Thymus (tissue), 11 donors: ENCODE results near the gene SEC14L5. TPM values are rescaled to one million over a fixed set of nuclear protein-coding genes. Genes with fewer than 3 reads are reported as not detected.
"Not testable (repeated sequence)": the region's sequence is repeated elsewhere in the genome, so short reads cannot be mapped to it uniquely, and the experiment has no call there.

Experiments used
- DNase-seq, 9 donors: peaks; one replicate each; pipeline ENCODE4 v3.0.0-alpha.2; 2013; ENCODE audit warnings: low spot score in 9 of 9, low read depth in 6 of 9, missing footprints in 1 of 9
- H3K27ac ChIP-seq, 2 donors: one replicate each; pipeline ENCODE4 v1.5.1; 2013; ENCODE audit warnings: control low read depth in 1 of 2, low read depth in 1 of 2, low read length in 1 of 2, mild to moderate bottlenecking in 1 of 2, moderate library complexity in 1 of 2
- H3K27me3 ChIP-seq, 2 donors: one replicate each; pipeline ENCODE4 v1.5.1; 2013; ENCODE audit warnings: low read length in 1 of 2; ENCODE audit not compliant: control insufficient read depth in 2 of 2, insufficient read depth in 1 of 2
- H3K36me3 ChIP-seq, 2 donors: one replicate each; pipeline ENCODE4 v1.5.1; 2013; ENCODE audit warnings: low read length in 1 of 2, mild to moderate bottlenecking in 1 of 2, moderate library complexity in 1 of 2; ENCODE audit not compliant: control insufficient read depth in 2 of 2, insufficient read depth in 2 of 2
- H3K4me1 ChIP-seq, 2 donors: one replicate each; pipeline ENCODE4 v1.5.1; 2013; ENCODE audit warnings: low read length in 2 of 2; ENCODE audit not compliant: control insufficient read depth in 2 of 2, insufficient read depth in 2 of 2
- H3K4me3 ChIP-seq, 2 donors: one replicate each; pipeline ENCODE4 v1.5.1; 2013; ENCODE audit warnings: low read length in 2 of 2, control low read depth in 1 of 2, mild to moderate bottlenecking in 1 of 2
- H3K9me3 ChIP-seq, 2 donors: one replicate each; pipeline ENCODE4 v1.5.1; 2013; ENCODE audit warnings: low read length in 1 of 2, mild to moderate bottlenecking in 1 of 2; ENCODE audit not compliant: control insufficient read depth in 2 of 2, insufficient read depth in 1 of 2
- WGBS: extraction: QIAGEN DNeasy Blood & Tissue Kit; methylation state at CpG from one replicate; pipeline ENCODE4 v1.1.7; 2013; 5-methylcytosine and 5-hydroxymethylcytosine counted together
- polyA plus RNA-seq: library from polyadenylated mRNA; stranded (reverse); fragments of 200-250 nt; gene quantifications from one replicate; pipeline ENCODE4 v1.2.3, GENCODE V29; 2013
- total RNA-seq: library from RNA; stranded (reverse); fragments of 120-200 nt; gene quantifications from one replicate; pipeline ENCODE4 v1.2.4, GENCODE V29; 2013
- donor health status: healthy.

The SEC14L5 gene
- total and polyA plus RNA-seq, 2 donors, result 0.14 to 0.24 TPM

DNA sequence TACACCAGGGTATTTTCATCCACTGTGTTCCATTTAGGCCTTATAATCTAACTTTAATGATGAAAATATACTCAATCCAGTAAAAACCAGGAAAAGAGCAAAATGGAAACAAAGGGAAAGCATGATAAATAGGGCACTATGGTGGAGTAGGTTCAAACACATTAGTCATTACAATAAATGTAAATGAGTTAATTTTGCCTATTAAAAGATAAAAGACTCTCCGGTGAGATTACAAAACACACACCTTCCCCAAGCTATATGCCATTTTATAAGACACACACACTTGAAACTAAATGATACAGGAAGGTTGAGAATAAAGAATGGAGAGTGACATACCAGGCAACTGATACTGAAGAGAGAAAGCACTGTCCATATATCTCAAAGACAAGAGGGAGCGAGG lies 31.2 kb upstream of the SEC14L5 start:
- H3K4me3 ChIP-seq, result no peak overlapping the region
- no peak overlapping the region for H3K27ac ChIP-seq
- H3K4me1 ChIP-seq, result no peaks in the 10 kb centered on the region
- peaks cover 0 to 3% of the 10 kb centered on the region in 2 donors for H3K9me3 ChIP-seq
- peaks cover 0 to 14% of the 10 kb centered on the region in 2 donors for H3K27me3 ChIP-seq
- no peaks in the 10 kb centered on the region for H3K36me3 ChIP-seq
- WGBS, result 95% methylated on average over 2 of the region's 2 CpGs
- no peak for DNase-seq

- Histone ChIP-seq H3K9me3 (peaks cover 0 to 3% of the 10 kb centered on the region in 2 donors), H3K27ac (no peak overlapping the region), H3K4me3 (no peak overlapping the region), H3K36me3 (no peaks in the 10 kb centered on the region), H3K27me3 (peaks cover 0 to 13% of the 10 kb centered on the region in 2 donors), H3K4me1 (no peaks in the 10 kb centered on the region)
- DNase-seq, result no peak
- WGBS, result 72% methylated on average over 2 of the region's 2 CpGs
Measured at GRCh38 chr16:4927661-4928060, 30.5 kb upstream of the SEC14L5 start.

GRCh38 chr16:4928227-4928626 lies 29.9 kb upstream of the SEC14L5 start:
- DNase-seq, result no peak
- H3K27me3 ChIP-seq, result peaks cover 0 to 15% of the 10 kb centered on the region in 2 donors
- 94% methylated on average over 6 of the region's 6 CpGs for WGBS
- H3K4me3 ChIP-seq, result no peak overlapping the region
- H3K9me3 ChIP-seq, result peaks cover 0 to 3% of the 10 kb centered on the region in 2 donors
- H3K36me3 ChIP-seq, result no peaks in the 10 kb centered on the region
- no peak overlapping the region for H3K27ac ChIP-seq
- no peaks in the 10 kb centered on the region for H3K4me1 ChIP-seq

GRCh38 chr16:4929619-4930018 lies 28.5 kb upstream of the SEC14L5 start:
- 97% methylated on average over 4 of the region's 4 CpGs for WGBS
- peaks cover 0 to 27% of the 10 kb centered on the region in 2 donors for H3K27me3 ChIP-seq
- DNase-seq, H3K4me1 ChIP-seq, H3K4me3 ChIP-seq, H3K27ac ChIP-seq, H3K9me3 ChIP-seq, H3K36me3 ChIP-seq: not testable (repeated sequence)

DNA sequence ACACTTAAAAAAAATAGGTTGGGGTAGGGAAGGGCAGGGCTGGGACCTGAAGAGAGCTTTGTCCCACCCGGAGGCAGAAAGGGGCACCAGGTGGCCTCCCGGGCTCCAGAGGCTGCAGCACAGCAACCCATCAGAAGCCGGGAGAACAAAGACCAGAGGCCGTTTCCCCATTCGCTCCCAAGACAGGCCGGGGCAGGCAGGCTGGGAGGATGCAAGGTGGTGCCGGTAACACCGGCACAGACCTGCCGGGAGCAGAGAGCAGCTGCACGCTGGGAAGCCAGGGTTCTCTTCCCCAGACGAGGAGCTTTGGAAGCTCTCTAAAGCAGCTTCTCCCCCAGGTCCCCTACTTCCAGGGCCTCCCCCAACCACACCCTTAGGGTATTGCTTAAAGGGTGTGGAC lies 26.7 kb upstream of the SEC14L5 start:
- WGBS, result 88% methylated on average over 11 of the region's 11 CpGs
- Histone ChIP-seq H3K9me3 (peaks cover 0 to 3% of the 10 kb centered on the region in 2 donors), H3K4me3 (no peak overlapping the region), H3K27ac (no peak overlapping the region), H3K36me3 (no peaks in the 10 kb centered on the region), H3K4me1 (peaks cover 2 to 3% of the 10 kb centered on the region in 2 donors), H3K27me3 (peaks cover 15 to 42% of the 10 kb centered on the region in 2 donors)
- DNase-seq, result no peak

GRCh38 chr16:4933433-4933832 lies 24.7 kb upstream of the SEC14L5 start:
- peaks cover 2 to 5% of the 10 kb centered on the region in 2 donors for H3K4me1 ChIP-seq
- no peak overlapping the region for H3K27ac ChIP-seq
- no peak overlapping the region for H3K4me3 ChIP-seq
- no peaks in the 10 kb centered on the region for H3K9me3 ChIP-seq
- no peaks in the 10 kb centered on the region for H3K36me3 ChIP-seq
- WGBS, result 92% methylated on average over 8 of the region's 8 CpGs
- no peak for DNase-seq
- peaks cover 35 to 62% of the 10 kb centered on the region in 2 donors for H3K27me3 ChIP-seq

DNA sequence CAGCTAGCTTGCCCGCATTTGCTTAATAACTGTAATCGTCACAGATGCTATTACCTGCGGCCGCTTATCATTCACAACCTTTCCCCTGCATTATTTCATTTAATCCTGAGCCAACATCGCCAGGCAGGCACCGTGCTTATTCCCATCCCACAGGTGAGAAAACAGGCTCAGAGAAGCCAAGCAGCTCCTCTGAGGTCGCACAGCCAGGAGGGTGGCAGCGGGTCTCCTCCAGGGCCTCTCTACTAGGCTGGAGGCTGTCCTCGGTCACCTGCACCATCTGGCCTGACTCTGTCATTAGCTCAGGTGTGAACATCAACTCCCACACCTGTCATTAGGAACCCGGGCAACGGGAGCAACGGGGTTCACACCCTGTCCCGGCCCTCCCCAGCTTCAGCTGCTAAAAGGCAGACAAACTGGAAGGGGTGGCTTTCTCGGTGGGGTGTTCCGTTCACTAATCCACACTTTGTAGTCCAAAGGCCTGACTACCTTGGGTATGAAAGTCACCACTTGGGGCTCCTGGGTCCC lies 24.2 kb upstream of the SEC14L5 start:
- 94% methylated on average over 15 of the region's 15 CpGs for WGBS
- no peak for DNase-seq
- H3K36me3 ChIP-seq, result no peaks in the 10 kb centered on the region
- peaks cover 2 to 5% of the 10 kb centered on the region in 2 donors for H3K4me1 ChIP-seq
- H3K9me3 ChIP-seq, result no peaks in the 10 kb centered on the region
- H3K27me3 ChIP-seq, result peaks cover 39 to 67% of the 10 kb centered on the region in 2 donors
- no peak overlapping the region for H3K4me3 ChIP-seq
- no peak overlapping the region for H3K27ac ChIP-seq

DNA sequence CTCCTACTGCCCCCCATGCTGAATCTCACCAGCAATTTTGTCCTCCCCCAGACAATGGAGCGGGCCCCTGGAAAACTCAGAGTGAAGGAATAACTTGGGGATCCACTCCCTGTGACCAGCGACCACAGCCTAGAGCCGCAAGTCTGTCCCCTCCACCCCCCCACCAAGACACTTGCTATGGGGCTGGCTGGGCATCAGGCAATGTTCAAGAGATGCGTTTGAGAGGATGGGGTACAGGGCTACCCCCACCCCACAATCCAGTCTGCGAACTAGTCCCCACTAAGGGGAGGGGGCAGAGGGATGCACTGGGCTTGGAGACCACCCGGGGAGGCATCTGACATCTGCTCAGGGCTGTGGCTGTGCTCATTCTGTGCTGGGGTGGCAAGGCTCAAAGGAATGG lies 23.5 kb upstream of the SEC14L5 start:
- Histone ChIP-seq H3K4me1 (peaks cover 2 to 5% of the 10 kb centered on the region in 2 donors), H3K27ac (no peak overlapping the region), H3K27me3 (peaks cover 39 to 71% of the 10 kb centered on the region in 2 donors), H3K36me3 (no peaks in the 10 kb centered on the region), H3K9me3 (no peaks in the 10 kb centered on the region), H3K4me3 (no peak overlapping the region)
- DNase-seq, result no peak
- 94% methylated on average over 6 of the region's 6 CpGs for WGBS

- H3K4me3 ChIP-seq, result no peak overlapping the region
- no peak for DNase-seq
- 85% methylated on average over 19 of the region's 19 CpGs for WGBS
- H3K9me3 ChIP-seq, result no peaks in the 10 kb centered on the region
- H3K4me1 ChIP-seq, result peaks cover 2 to 5% of the 10 kb centered on the region in 2 donors
- peaks cover 39 to 73% of the 10 kb centered on the region in 2 donors for H3K27me3 ChIP-seq
- H3K27ac ChIP-seq, result peak overlapping the region in 1 of 2 donors; percentile 42
- H3K36me3 ChIP-seq, result no peaks in the 10 kb centered on the region
Measured at GRCh38 chr16:4935241-4935855, 22.8 kb upstream of the SEC14L5 start.
